Activated T-cell treated with anti-CD3 and anti-CD28 coated beads, Interleukin-2, amount 50 U/mL, for 1 hour (primary cell): Measurements from ENCODE around the gene HPN.
A peak's percentile ranks its signal among the peaks of the same experiment; 100 is the strongest.
"Not testable (repeated sequence)": the region's sequence is repeated elsewhere in the genome, so short reads cannot be mapped to it uniquely, and the experiment has no call there.

Source experiments
- DNase-seq: peaks from one replicate; pipeline ENCODE4 v3.0.0-alpha.2; 2020

Gene HPN

DNA sequence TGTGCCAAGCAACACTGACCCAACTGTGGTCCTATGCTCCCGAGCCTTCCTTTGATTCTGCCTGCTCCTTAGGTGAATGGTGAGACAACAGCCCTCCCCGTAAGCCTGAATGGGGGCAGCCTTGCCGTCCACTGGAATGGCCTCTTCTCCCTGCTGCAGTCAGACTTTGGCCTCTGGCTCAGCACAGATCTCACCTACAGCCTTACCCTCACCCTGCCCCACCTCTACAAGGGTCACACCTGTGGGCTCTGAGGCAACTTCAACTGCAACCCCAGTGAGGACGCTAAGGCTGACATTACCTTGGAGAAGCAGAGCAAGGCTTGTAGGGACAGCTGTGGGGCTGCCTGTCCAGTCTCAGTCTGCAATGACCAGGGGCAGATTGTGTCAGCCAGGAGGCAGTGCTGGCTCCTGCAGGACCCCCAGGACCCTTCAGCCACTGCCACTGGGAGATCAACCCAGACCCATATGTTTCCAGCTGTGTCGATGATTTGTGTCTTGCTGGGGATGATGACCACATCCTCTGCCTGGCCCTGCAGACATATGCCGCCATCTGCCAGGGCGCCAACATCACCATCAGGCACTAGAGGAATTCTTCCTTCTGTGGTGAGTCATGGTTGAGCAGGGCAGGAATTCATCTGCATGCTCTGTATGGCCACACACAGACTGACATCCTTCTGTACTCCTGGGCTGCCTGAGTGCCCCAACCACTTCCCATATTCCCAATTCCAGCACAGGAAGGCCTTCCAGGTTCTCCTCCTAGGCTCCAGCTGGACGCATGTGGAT is 46.8 kb downstream of the HPN start:
- no peak for DNase-seq

DNA sequence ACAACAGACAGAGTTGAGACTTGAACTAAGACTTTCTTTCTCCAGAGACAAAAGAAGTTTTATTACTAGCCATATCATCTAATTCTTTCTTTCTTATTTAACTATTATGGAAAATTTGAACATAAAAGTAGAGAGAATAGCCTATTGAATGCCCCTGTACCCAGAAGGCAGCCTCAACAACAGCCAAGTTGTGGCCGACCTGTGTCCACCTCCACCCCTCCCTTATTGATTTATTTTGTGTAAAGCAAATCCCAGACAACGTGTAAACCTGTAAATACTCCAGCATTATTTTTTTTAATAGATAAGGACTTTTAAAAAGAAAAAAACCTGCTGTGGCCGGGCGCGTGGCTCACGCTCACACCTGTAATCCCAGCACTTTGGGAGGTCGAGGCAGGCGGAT is 48.0 kb downstream of the HPN start:
- no peak for DNase-seq

DNA sequence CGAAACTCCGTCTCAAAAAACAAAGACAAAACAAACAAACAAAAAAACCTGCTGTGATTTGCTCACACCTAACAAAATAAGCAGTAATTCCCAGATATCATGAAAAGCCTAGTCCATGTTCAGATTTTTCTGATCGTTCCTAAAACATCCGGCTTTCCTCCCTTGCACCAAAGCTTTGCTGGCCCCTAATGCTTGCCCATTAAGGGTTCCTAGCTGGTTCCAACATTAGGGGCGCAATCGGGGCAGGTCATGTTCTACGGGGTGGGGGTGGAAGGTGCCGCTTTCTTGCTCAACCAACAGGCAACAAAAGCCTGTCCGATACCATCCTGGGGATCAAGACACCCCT is 48.6 kb downstream of the HPN start:
- DNase-seq = no peak

DNA sequence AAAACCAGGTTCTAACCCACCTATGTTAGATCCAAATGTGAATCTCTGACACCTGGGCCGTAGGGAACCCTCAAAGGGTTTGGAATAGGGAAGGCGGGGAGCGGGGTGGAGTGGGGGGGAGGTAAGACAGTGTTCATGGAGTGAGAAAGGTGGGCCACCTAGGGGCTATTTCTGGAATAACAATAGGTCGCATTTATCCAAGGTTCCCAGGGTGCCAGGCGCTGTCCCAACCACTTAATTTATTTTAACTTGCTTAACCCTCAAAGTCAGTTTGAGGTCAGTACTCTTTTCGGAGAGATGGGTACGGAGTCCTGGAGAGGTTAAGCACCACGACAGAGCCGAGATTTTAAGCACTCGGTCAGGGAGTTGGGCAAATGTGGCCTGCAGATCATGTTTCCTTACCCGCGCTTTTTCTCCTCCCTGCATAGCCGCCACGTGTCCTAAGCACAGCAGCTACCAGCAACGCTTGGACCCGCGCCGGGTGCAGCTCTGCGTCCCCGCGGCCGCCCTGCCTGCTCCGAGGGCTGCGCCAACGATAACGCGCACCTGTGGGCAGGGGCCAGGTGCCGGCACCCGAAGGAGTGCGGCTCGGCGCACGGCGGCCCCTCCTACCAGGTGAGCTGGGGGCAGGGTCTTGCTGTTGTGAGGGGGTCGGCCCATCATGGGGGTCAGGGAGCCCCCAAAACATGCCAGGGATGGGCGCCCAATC is 49.1 kb downstream of the HPN start:
- peak; percentile 35 for DNase-seq

DNA sequence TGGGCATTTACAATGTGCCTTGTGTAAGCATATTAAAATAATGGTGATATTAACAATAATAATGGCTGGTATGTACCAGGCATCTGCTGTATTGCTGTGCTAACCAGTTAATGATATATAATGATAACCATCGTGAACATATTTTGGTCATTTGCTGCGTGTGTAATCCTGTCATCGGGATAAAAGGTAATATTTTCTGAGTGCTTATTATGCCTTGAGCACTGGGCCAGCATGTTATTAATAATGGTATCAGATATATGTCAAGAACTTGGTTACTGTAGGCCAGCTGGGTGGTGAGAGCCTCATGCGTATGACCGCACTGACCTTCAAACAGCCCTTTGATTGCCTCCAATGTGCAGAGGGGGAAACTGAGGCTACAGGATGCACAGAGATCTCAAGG is 51.9 kb downstream of the HPN start:
- DNase-seq = no peak

DNA sequence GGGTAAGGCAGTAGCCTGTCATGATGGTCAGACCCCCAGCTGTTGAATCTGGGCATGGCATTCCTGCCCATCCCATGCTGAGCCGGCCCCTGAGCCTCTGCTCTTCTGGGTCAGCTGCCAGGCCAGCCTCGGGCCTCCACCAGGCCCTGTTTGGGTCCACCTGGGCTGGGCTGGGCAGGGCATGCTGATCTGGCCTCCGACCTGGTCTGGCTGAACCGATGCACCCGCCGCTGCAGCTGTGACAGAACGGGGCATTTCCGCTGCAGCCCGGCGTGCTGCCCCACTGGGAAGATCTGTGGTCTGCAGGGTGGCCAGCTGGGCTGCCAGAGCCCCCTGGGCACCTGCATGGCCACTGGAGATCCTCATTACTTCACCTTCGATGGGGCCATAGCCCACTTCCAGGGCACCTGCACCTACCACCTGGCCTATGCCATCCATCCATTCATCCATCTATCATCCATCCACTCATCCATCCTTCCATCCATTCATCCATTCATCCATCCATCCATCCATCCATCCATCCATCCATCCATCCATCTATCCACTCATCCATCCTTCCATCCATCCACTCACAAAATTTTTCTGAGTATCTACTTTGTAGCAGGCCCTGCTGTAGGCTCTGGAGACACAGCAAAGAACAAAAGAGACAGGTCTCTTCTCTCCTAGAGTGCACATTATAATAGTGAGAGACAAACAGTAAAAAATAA is 52.6 kb downstream of the HPN start:
- no peak for DNase-seq

DNA sequence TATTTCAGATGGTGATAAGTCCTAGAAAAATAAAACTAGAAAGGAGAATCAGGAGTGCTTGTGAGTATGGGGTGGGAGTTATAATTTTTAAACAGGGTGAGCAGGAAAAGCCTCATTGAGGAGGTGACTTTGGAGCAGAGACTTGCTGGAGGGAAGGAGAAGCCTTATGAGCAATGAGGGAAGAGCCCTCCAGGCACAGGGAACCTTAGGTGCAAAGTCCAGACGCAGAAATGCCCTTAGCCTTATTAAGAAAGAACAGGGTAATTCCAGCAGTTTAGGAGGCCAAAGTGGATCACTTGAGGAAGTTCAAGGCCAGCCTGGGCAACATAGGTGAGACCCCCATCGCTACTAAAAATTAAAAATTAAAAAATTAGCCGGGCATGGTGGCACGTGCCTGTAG is 53.1 kb downstream of the HPN start:
- no peak for DNase-seq

DNA sequence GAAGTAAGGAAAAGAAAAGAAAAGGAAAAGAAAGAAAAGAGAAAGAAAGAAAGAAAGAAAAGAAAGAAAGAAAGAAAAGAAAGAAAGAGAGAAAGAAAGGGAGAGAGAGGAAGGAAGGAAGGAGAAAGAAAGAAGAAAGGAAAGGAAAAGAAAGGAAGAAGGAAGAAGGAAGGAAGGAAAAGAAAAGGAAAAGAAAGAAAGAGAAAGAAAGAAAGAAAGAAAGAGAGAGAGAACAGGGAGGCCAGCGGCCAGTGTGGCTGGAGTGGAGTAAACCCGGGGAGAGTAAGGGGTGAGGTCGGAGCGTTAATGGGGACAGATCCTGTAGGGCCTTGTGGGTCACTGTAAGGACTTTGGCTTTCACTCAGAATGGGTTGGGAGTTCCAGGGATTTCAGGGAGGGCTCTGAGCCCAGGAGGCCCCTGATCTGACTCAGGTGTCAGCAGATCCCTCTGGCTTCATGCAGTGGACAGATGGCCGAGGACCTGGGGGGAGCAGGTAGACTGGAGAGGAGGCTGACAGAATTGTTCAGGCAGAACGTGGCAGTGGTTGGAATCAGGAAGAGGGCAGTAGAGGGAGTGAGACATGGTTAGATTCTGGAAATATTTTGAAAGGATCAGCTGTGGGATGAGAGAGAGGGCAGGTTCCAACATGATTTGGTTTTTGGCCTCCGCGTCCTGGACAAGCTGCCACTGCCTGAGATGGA is 54.3 kb downstream of the HPN start:
- DNase-seq = no peak

DNA sequence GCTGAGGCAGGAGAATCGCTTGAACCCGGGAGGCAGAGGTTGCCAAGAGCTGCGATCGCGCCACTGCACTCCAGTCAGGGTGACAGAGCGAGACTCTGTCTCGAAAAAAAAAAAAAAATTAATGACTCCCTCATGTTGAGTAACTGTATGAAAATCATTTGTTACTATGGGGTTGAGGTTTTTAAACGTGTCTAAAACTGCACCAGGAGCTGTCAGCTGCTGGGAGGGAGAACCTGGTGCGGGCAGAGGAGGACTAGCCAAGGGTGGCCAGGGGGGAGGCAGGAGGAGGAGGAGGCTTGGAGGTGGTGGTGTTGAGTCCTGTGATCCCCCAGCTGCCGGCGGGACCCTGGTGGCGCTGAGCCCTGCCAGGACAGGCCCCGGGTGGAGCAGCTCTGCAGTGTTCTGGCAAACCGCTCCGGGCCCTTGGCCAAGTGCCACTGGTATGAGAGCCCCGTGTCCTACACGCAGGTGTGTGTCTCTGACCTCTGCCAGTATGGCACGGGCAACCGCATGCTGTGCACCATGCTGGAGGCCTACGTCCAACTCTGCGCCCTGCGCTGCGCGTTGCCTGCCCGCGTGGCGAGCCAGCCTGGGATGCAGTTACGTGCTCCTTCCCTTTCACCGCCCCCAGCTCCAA is 57.0 kb downstream of the HPN start:
- no peak for DNase-seq

DNA sequence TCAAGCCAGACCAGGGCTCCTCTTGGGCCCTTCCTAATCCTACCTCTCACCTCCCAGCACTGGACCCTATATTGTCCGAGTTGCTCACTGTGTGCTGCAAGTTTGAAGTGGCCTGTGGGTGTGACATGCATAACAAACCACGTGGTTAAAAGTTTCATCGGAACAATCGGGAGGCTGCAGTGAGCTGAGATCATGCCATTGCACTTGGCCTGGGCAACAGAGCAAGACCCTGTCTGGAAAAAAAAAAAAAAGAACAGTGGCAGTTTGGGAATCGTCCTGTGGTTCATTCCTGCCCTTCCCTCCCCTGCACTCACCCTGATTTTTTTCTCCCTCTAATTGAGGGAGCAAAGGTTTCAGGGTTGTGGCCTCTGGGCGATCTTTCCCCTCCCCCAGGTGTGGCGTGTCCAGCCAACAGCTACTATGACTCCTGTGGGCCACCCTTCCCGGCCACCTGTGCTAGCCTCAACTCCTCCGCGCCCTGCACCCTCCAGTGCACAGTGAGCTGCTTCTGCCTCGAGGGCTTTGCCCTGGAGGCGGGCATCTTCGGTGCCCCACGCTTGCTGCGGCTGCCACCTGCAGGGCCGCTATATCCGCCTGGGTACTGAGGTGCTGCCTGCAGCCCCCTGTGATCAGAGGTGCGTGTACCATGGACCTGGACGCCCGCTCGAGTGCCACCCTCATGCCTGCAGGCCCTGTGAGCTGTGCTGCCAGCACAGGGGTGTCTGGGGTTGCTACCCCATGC is 57.8 kb downstream of the HPN start:
- DNase-seq = no peak

DNA sequence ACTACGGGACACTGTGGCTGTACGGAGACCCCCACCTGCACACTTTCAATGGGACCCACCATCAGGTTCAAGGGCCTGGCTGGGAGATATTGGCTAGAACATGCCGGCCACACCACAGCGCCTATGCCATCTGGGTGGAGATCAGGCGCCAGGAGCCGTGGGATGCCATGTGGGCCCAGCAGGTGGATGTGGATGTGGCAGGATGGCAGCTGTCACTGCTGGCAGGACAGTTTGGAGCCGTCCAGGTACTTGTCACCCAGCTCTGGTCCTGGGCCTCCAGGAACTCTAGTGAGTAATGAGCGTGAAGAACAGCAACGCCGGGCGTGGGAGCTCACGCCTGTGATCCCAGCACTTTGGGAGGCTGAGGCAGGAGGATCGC is 58.4 kb downstream of the HPN start:
- no peak for DNase-seq

DNA sequence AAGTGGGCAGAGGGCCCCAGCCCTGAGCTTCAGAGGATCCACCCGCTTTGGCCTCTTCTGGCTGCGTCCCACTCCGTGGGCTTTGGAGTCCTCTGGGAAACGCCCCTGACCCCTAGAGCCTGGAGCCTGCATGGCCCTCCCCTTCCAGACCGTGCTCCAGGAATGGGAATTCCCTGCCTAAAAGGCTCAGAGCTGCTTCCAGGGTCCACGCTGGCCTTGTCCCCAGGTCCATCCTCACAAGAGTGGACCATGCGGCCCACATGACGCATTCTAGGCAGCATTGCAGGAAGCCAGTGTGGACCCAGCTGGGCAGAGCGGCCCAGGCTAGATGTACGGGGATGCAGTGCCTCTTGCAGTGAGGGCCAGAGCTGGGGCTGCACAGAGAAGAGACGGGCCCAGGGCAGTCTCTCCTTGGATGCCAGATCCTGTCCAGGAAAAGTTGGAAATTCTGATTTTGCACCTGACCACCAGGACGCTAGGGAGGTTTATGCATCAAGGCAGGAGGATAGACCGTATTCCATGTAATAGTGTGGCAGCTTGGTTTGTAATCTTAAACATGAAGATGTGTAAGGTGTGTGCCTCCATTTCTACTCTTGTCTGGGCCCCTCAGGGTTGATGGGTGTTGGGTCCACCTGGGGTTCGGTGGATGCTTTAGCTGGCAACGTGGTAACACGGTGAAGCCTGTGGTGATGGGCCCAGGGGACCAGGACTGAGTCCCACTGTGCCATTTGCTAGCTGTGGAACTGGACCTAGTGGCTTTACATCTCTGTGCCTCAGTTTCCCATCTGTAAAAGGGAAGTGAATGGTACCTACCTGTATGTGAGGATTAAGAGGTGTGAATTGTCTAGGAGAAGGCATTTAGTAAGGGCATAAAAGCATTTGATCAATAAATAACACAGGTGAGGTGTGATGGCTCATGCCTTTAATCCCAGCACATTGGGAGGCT is 59.3 kb downstream of the HPN start:
- no peak for DNase-seq

DNA sequence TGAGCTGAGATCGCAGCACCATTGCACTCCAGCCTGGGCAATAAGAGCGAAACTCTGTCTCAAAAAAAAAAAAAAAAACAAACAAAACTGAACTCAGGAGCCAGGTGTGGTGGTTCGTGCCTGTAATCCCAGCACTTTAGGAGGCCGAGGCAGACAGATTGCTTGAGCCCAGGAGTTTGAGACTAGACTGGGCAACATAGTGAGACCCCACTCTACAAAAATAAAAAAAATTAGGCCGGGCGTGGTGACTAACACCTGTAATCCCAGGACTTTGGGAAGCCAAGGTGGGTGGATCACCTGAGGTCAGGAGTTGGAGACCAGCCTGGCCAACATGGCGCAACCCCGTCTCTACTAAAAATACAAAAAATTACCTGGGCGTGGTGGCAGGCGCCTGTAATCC is 60.4 kb downstream of the HPN start:
- not testable (repeated sequence) for DNase-seq

DNA sequence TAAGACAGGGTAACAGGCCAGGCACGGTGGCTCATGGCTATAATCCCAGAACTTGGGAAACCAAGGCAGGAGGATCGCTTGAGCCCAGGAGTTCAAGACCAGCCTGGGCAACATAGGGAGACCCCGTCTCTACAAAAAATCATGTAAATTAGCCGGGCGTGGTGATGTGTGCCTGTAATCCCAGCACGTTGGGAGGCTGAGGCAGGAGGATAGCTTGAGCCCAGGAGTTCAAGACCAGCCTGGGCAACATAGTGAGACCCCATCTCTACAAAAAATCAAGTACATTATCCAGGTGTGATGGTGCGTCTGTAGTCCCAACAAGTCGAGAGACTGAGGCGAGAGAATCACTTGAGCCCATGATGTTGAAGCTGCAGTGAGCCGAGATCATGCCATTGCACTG is 62.1 kb downstream of the HPN start:
- DNase-seq = not testable (repeated sequence)

DNA sequence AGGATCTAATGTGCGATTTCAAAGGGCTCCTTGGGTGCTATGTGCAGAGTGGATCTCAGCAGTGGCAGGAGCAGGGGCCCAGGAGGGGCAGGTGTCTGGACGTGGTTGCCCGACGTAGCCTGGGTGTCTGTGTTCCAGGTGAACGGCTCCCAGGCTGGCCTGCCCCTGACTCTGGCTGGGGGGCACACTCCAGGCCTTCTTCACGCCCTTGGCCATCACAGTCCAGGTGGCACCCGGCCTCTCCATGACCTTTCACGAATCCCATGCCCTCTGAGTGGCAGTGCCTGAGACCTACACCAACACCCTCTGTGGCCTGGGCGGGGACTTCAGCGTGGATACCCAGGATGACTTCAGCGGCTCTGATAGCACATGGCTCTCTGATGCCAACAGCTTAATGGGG is 62.8 kb downstream of the HPN start:
- DNase-seq = no peak

DNA sequence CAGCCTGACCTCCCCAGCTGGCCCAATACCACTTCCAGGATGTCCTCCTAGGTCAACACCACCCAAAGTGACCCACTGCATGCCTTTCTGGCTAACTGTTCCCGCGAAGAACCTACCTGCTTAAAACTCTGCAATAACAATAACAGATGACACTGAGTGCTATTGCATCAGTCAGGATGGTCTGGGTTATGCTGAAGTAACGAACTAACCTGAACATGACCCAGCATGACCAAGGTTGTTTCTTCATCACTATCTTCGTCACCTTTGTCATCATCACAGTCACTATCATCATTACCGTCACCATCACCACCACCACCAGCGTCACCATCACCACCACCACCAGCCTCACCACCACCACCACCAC is 63.5 kb downstream of the HPN start:
- no peak for DNase-seq

DNA sequence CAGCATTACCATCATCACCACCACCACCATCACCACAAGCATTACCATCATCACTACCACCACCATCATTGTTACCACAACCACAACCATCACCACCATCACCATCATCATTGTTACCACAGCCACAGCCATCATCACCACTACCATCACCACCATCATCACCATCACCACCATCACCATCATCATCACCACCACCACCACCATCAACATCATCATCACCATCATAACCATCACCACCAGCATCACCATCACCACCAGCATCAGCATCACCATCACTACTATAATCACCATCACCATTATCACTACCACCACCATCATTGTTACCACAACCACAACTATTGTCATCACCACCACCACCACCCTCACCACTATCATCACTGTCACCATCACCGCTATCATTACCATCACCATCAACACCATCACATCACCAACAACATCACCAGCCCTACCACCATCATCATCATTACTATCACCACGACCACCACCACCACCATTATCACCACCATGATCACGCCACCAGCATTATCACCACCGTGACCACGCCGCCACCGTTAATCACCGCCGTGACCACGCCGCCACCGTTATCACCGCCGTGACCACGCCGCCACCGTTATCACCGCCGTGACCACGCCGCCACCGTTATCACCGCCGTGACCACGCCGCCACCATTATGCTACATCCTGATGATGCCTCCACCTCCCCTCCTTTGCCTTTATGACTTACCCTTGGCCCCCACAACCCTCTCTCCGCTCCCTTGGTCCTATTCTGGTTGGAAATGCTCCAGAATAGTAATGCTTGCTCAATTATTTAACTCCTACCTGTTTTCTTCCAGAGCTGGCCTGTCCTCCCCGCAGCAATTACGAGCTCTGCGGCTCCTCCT is 64.1 kb downstream of the HPN start:
- DNase-seq = no peak

DNA sequence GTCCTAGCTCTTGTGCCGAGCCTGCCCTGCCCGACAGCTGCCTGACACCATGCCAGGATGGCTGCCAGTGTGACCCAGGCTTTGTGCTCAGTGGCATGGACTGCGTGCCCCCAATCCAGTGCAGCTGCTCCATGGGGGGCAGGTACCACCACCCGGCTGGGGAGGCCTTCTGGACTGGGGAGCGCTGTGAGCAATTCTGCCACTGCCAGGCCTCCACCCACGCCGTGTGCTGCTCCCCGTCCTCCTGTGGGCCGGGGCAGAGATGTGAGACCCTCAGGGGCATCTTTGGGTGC is 64.7 kb downstream of the HPN start:
- no peak for DNase-seq

DNA sequence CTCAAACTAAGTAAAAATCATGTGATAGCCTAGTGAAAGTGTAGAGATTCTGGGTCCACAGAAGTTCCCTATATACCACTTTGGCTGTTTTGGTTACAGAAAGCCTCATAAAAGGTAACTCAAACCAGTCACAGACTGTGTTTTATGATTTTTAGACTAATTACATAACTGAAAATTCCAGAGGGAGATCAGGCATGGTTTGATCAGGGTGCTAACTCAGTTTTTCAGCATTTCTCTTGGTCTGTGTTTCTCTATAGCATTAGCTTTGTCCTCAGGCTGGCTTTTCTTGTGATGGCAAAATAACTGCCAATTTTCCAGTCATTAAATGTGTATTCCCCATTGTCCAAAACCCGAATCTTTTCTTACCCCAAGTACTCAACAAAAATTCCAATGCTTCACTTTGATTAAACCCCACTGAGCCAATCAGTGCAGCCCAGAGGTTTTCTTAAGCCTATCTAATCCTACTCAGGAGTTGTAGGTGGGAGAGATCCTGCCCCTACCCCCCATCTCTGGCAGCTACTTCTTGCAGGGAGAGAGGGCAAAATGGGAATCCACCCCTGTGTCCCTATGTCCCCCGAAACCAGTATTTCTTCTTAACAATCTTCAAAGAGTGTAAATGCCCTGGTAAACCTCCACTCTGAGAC is 65.5 kb downstream of the HPN start:
- DNase-seq = no peak

DNA sequence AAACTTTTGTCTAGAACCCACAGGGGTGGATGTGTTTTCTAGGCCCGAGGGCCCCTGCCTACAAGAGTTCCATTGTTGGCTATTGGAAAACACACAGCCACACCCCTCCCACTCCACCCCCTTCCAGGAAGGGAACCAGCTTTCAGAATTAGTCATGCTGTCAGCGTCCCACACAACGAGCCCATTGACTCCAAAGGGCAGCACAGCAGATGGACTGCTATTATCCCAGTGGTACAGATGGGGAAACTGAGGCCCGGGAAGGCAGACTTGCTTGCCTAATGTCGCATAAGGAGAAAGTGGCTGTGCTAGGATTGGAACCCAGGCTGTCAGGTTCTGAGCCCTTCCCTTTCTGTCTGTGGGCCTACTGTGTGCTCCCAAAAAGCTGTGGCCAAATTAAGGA is 66.0 kb downstream of the HPN start:
- DNase-seq = no peak
